Endothelial cell (in vitro differentiated cells): ENCODE data around the gene CACNA1I. TPM values are rescaled to one million over a fixed set of nuclear protein-coding genes. Genes with fewer than 3 reads are reported as not detected.

Source experiments
- DNase-seq: peaks from one replicate; pipeline ENCODE4 v3.0.0; 2021; ENCODE audit warnings: low spot score
- H3K27ac Mint-ChIP-seq: one replicate; pipeline ENCODE4 v1.8.0; 2021; ENCODE audit warnings: mixed read lengths, inconsistent platforms; ENCODE audit not compliant: unreplicated experiment
- H3K27me3 Mint-ChIP-seq: one replicate; pipeline ENCODE4 v1.8.0; 2021; ENCODE audit warnings: mild to moderate bottlenecking, moderate library complexity, mixed read lengths, inconsistent platforms; ENCODE audit not compliant: unreplicated experiment
- H3K36me3 Mint-ChIP-seq: one replicate; pipeline ENCODE4 v1.8.0; 2021; ENCODE audit warnings: mild to moderate bottlenecking, low read depth, mixed read lengths, inconsistent platforms; ENCODE audit not compliant: unreplicated experiment
- H3K4me1 Mint-ChIP-seq: one replicate; pipeline ENCODE4 v1.8.0; 2021; ENCODE audit warnings: mild to moderate bottlenecking, mixed read lengths, inconsistent platforms; ENCODE audit not compliant: unreplicated experiment
- H3K4me3 Mint-ChIP-seq: one replicate; pipeline ENCODE4 v1.8.0; 2021; ENCODE audit warnings: mild to moderate bottlenecking, mixed read lengths, inconsistent platforms; ENCODE audit not compliant: unreplicated experiment
- H3K9me3 Mint-ChIP-seq: one replicate; pipeline ENCODE4 v1.8.0; 2021; ENCODE audit warnings: mixed read lengths, inconsistent platforms; ENCODE audit not compliant: unreplicated experiment
- CTCF ChIP-seq: fragments of 200-600 bp; sonication (generic); IDR thresholded peaks from one replicate; pipeline ENCODE4 v1.5.0; 2021; ENCODE audit warnings: antibody characterized with exemption; ENCODE audit not compliant: unreplicated experiment
- total RNA-seq: library from RNA; stranded (reverse); fragmentation: NEBNext Ultra II Directional; extraction: Animal tissue kit (Norgen Biotek cat#: 25700); gene quantifications from one replicate; pipeline ENCODE4 v1.2.1, GENCODE V29; 2021; ENCODE audit not compliant: unreplicated experiment

The CACNA1I gene
- total RNA-seq, 1 donor from 2014 or later, result 0.10 TPM

- no peak for TF ChIP-seq CTCF
- Mint-ChIP-seq H3K27ac (no peak overlapping the region), H3K4me1 (no peaks in the 10 kb centered on the region), H3K9me3 (no peaks in the 10 kb centered on the region), H3K4me3 (no peak overlapping the region), H3K27me3 (peaks cover 10% of the 10 kb centered on the region), H3K36me3 (peaks cover 6% of the 10 kb centered on the region)
- DNase-seq, result no peak
Measured at GRCh38 chr22:39570226-39570625, 327 bp upstream of the CACNA1I start.

- no peaks in the 10 kb centered on the region for H3K36me3 Mint-ChIP-seq
- no peak overlapping the region for H3K27ac Mint-ChIP-seq
- no peak overlapping the region for H3K4me3 Mint-ChIP-seq
- no peak for DNase-seq
- H3K4me1 Mint-ChIP-seq, result no peaks in the 10 kb centered on the region
- TF ChIP-seq CTCF, result no peak
- H3K9me3 Mint-ChIP-seq, result no peaks in the 10 kb centered on the region
- H3K27me3 Mint-ChIP-seq, result peaks cover 8% of the 10 kb centered on the region
Measured at GRCh38 chr22:39571538-39571937, 985 bp downstream of the CACNA1I start.

GRCh38 chr22:39574779-39575551 lies 4.4 kb downstream of the CACNA1I start:
- peaks cover 9% of the 10 kb centered on the region for H3K27me3 Mint-ChIP-seq
- H3K9me3 Mint-ChIP-seq, result no peaks in the 10 kb centered on the region
- no peak for DNase-seq
- H3K4me1 Mint-ChIP-seq, result no peaks in the 10 kb centered on the region
- no peak for TF ChIP-seq CTCF
- no peak overlapping the region for H3K27ac Mint-ChIP-seq
- H3K4me3 Mint-ChIP-seq, result no peak overlapping the region
- H3K36me3 Mint-ChIP-seq, result no peaks in the 10 kb centered on the region

- TF ChIP-seq CTCF, result no peak
- peaks cover 9% of the 10 kb centered on the region for H3K27me3 Mint-ChIP-seq
- H3K36me3 Mint-ChIP-seq, result no peaks in the 10 kb centered on the region
- no peaks in the 10 kb centered on the region for H3K9me3 Mint-ChIP-seq
- no peak for DNase-seq
- H3K4me3 Mint-ChIP-seq, result no peak overlapping the region
- no peaks in the 10 kb centered on the region for H3K4me1 Mint-ChIP-seq
- no peak overlapping the region for H3K27ac Mint-ChIP-seq
Measured at GRCh38 chr22:39575552-39575825, 4.9 kb downstream of the CACNA1I start.

- no peak for DNase-seq
- TF ChIP-seq CTCF, result no peak
- Mint-ChIP-seq H3K4me1 (no peaks in the 10 kb centered on the region), H3K9me3 (no peaks in the 10 kb centered on the region), H3K27me3 (peaks cover 9% of the 10 kb centered on the region), H3K4me3 (no peak overlapping the region), H3K36me3 (no peaks in the 10 kb centered on the region), H3K27ac (no peak overlapping the region)
Measured at GRCh38 chr22:39576027-39576426, 5.5 kb downstream of the CACNA1I start.
